GM18907 (cell line): ENCODE results near the gene SPDEF.

ENCODE experiments used
- ATAC-seq: cut with Tn5 transposase; IDR thresholded peaks from one replicate; pipeline ENCODE4 v1.9.1; 2021; ENCODE audit warnings: mild to moderate bottlenecking, moderate library complexity; ENCODE audit not compliant: unreplicated experiment

The SPDEF gene

DNA sequence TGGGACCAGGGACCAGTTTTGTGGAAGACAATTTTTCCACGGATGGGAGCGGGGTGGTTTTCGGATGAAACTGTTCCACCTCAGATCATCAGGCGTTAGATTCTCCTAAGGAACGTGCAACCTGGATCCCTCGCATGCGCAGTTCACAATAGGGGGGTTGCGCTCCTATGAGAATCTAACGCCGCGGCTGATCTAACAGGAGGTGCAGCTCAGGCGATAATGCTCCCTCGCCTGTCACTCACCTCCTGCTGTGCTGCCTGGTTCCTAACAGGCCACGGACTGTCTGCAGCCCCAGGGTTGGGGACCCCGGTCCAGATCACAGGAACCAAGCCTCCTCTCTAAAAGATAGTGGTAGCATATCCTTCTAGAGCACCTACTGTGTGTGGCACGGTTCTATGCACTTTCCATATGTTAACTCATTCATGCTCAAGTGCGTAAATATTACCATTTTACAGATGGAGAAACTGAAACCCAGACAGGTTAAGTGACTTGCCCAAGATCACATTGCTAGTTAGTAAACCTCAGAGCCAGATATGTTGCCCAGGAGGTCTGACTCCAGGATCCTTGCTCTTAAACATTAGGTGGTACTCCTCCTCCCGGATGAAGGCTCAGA lies 25.3 kb downstream of the SPDEF start:
- ATAC-seq = no peak

DNA sequence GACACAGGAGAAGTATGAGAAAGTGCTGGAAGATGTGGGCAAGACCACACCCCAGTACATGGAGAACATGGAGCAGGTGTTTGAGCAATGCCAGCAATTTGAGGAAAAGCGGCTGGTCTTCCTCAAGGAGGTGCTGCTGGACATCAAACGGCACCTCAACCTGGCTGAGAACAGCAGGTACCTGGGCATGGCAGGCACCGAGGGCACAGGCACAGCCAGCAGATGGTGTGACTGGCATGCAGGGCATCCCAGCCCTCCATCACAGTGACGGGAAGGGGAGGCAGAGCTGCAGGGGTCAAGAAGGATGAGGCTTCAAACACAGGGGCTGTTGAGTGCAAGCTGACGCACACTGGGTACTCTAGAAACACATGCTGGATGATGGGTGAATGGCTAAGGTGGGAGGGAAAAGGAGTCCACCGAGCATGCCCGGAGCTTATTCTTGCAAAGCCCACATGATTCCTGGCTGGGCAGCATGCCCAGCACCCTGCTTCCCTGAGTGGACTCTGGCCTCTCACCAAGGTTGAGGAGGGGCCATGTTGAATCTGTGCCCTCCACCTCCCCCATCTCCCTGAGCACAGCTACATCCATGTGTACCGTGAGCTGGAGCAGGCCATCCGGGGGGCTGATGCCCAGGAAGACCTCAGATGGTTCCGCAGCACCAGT lies 26.3 kb downstream of the SPDEF start:
- ATAC-seq = no peak

DNA sequence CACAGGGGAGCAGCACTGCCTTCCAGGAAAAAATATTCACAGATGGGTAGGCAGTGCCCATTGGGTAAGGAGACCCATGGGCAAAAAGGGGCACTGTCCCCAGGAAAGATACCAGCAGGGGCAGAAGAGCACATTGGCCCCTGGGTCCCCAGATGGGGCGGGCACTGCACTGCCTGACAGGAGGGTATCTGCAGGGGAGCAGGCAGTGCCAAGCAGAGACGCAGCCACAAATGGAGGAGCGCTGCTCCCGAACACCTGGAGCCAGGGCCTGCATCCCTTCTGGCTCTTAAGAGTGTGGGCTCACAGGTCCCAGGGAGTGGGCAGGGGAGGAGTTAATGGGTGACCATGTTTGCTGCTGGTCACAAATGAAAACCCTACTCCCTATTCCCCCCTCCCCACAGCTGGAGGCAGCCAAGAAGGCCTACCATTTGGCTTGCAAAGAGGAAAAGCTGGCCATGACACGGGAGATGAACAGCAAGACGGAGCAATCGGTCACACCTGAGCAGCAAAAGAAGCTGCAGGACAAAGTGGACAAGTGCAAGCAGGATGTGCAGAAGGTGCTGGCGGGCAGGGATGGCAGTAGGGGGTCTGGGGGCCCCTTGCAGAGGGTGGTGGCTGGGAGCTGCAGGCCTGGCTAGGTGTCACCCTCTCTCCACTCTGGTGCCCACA lies 27.0 kb downstream of the SPDEF start:
- ATAC-seq = no peak

DNA sequence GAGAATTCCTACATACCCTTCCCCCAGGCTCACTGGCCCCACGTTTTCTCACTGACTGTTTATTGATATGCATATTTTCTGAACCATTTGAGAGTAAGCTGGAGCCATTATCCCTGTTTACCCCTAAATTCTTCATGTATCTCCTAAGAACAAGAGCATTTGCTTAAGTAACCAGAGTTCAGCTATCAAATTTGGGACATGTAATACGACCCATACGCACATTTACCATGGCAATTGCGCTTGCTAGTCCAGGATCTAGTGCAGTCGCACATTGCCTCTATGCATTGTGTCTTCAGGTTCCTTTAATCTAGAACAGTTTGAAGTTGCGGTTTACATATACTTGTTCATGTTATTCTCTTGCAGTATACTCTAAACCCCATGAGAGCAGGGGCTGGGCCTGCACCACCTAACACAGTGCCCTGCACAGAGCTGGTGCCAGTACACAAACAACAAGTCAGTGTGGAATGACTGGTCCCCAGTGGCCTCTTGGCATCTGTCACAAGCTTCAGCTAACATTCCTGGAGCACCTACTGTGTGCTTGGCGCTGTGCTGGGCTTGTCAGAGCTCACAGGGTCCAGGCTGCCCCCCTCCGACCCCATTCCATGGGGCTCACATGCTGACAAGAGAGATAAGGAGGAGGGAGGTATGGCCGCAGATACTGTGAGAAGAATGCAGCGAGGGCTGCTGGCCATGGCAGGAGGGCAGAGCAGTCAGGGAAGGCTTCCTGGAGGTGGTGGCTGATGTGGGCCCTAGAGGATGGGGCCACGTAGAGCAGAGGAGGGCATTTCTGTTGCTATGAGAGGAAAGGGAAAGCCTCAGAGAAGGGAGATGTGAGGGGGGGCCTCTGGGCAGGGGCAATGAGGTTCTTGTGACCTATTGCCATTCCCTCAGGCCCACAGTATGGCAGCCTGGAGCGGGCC lies 28.1 kb downstream of the SPDEF start:
- ATAC-seq = no peak

DNA sequence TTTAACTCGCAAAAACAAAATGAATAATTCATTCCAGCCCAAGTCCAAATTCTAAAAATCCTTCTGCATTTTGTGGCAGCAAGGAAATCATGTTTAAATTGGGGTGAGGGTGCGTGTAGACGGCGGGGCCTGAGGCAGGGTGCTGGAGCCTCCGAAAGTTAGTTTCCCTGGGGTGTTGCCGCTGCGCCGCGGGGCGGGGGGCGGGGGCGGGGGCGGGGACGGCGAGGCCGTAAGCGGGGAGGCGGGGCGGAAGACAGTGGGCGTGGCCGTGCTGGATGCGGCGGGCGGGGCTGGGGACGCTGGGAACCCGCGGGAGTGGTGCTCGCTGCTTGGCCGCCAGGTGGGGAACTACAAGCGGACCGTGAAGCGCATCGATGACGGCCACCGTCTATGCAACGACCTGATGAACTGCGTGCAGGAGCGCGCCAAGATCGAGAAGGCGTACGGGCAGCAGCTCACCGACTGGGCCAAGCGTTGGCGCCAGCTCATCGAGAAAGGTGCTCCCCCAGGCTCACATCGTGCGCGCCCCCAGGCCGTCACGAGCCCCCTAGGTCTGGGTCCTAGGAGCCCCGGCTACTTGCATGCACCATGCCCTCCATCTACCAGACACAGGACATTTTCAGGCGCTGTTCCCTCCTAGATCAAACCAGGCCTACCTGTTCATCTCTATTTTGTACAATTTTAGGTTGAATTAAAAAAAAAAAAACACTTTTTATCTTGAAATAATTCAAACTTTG lies 29.0 kb downstream of the SPDEF start:
- peak; percentile 76 for ATAC-seq

DNA sequence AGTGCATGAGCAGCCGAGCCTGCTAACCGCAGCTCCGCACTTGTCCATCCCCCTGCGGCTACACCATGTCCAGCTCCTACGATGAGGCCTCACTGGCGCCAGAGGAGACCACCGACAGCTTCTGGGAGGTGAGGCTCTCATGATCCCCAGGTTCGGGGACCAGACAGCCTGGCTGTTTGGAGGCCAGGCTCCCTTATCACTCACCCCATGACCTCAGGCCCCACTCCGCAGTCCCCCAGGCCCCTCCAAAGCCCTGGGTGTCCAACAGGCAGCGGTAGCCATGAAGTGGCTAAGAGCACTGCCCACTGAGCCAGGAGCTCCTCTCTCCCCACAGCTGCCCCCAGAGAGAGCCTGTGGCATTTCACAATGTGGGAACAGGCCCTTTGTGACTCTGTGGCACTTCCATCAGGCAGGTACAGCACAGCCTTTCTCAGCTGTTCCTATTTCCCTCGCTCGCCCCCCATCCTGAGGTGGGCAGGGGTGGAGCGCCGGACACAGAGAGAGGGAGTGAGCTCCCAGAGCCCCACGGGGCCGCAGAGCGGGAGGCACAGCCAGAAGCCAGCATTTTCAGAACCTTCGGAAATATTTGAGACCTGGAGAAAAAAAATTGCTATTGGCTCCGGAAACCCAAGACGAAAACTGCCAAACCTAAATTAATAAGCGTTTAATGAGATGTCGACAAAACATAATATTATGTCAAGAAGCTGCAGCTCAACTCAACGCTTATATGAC lies 29.7 kb downstream of the SPDEF start:
- ATAC-seq = no peak

DNA sequence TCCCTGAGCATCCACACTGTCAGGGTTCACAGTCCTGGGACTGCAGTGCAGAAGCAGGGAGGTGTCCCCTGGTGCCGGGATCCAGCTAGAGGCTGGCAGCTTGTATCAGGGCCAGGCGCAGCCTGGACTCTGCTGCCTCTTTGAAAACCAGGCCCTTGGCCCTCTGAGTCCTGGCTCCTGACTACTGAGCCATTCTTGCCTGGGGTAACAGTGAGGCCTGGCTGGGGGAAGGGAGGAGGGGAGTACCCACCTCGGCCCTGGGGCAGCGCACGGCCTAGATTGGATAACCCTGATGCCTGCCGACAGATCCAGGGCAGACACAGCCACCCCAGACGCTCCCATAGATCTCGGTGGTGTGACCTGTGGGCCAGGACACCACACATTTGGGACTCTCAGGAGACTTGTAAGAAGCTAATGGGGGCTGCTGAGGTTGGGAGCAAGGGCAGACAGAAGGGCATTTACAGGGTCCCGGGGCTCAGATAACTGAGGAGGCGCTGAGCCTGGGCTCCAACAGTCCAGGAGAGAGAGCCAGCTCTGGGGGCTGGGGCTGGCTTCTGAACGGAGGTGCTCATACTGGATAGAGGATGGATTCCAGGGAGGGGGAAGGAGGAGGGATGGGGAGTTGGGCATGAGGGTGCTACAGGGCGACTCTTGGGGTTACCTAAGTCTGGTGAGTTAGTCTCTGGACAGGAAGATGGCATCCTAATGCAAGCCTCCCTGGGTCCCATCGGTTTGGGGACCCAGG lies 30.5 kb downstream of the SPDEF start:
- no peak for ATAC-seq

DNA sequence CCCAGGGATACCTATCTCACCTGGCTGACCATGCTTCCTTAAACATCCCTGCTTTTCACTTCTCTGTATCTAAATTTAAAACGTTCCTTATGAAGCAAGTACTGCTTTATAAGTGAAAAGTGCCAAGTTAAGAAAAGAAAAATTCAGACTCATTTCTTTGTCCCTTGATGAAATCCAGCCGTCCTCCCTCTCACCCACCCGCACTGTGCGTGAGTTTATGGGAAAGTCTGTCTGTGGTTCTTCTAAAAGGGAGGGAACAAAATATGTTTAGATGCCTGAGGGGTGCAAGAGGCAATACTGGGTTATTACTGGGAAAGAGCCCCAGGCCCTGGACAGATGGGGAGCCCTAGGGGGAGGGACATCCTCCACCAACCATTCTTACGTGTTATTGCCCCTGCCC lies 31.2 kb downstream of the SPDEF start:
- no peak for ATAC-seq

DNA sequence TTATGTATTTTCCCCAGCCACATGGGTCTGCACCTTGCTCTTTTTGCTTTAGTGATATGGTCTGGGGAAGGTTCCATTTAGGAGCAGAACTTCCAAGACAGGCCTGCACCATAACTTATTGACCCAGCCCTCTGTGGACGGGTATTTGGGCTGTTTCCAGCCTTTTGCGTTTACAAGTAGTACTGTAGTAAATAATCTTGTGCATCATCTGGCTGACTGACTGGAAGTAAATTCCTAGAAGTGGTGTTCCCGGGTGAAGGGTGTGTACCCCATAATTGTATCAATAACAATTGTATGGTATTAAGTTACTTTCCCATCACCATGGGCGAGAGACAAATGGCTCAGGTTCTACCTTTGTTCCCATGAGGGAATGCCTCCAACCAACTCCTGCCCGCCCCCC lies 31.6 kb downstream of the SPDEF start:
- ATAC-seq = no peak

DNA sequence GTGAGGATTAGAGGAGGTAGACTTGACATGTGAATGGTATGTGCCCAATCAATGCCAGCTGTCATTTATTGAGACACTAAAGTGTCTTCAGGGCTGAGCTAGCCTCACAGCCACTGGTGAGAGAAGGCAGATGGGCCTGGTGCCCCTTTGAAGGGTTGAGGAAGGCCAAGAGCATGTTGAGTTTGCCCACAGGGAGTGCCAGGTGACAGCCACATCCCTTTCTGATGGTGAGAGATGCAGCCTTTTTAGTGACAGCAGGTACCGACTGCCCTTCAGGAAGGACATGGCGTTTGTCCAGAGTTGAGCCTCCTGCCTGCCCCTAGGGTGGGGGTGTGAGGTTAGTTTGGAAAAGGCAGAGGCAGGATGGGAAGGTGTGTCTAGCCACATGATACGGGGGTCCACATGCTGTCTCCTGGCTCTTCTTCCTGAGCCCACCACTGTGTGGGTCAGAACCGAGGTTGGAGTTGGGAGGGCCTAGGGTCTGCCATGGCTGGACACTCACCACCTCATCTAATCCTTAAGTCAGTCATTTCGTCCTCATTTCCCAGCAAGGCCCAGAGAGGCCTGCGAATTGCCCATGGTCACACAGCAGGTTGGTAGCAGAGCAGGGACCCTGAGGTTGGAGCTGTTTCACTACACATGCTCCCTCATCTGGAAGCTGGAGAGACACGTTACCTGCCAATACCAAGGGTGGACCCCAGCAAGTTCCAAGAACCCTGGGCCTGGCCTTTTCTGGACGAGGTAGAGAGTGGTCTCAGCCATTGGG lies 32.5 kb downstream of the SPDEF start:
- no peak for ATAC-seq

DNA sequence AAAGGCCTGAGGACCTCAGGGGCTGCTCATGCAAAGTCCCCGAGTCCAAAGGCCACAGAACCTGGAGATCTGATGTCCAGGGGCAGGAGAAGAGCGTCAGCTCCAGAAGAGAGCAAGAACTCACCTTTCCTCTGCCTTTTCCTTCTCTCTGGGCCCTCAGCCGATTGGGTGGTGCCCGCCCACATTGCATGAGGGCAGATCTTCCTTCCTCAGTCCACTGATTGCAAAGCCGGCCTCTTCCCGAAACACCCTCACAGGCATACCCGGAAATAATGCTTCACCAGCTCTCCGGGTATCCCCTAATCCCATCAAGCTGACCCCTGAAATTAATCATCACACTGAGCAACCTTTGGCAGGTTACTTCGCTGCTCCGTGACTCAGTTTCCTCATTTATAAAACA lies 33.4 kb downstream of the SPDEF start:
- no peak for ATAC-seq

DNA sequence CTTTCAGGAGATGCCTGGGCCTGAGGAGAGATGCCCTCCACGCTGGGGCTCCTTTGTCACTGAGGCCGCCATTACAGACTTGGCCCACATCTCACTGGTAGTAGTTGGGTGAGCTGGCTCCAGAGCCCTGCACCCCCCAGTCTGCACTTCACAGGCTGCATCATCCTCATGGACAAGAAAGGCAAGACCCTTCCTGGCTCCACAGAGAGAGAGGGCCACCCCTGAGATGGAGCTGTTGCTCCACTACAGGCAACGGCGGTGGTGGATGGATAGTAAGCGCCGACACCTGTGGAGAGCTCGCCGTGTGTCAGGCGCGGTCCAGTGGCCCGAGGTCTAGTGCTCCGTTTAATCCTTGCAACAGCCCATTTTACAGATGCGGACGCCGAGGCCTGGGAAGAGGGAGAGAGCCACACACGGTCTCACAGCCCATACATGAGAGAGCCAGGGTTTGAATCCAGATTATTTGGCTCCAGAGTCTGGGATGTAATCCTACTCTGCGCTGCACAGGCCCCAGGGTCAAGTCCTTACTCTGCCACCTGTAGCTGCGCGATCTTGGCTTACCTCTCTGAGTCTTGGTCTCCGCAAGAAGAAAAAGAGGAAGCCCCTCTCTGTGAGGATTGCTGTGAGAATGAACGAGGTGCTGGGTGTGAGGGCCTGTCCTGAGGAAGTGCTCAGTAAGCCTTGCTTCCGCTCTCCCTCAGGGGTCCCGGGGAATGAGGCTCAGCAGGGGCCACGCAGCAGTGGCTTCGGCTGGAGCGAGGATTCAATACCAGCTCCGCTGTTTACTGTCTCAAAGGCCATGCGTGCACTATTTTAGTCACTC lies 34.5 kb downstream of the SPDEF start:
- ATAC-seq = no peak

DNA sequence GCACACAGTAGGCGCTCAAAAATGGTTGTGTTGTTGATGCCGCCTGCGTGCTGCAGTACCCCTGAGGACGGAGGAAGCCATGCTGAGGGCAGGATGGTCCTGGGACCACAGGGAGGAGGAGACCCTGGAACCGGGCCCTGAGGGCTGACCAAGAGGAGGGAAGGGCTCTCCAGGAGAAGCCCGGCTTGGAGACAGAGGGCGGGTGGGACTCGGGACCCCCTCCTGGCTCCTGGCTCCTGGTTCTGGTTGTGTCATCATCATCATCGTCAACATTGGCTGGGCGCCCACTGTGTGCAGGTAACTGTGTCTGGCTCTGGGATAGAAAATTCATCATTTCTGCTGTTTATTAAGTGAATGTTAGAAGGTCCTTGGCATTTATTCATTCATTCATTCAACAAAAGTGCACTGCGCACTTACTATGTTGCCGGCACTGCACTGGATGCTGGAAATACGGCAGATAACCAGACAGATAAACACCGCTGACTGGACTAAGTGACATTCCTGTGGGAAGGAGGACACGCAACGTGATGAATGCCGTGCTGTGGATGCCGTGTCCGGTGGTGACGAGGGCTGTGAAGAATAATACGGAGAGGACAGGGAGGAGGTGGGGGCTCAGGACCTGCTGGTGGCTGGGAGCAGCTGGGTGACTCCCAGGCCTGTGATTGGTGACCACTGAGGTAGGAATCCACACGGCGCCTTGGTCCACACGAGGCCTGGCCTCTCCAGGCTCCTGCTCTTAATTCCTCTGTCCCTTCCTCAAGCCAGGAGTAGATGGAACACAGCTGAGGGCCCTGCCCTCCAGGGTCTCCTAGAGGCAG lies 35.3 kb downstream of the SPDEF start:
- no peak for ATAC-seq

DNA sequence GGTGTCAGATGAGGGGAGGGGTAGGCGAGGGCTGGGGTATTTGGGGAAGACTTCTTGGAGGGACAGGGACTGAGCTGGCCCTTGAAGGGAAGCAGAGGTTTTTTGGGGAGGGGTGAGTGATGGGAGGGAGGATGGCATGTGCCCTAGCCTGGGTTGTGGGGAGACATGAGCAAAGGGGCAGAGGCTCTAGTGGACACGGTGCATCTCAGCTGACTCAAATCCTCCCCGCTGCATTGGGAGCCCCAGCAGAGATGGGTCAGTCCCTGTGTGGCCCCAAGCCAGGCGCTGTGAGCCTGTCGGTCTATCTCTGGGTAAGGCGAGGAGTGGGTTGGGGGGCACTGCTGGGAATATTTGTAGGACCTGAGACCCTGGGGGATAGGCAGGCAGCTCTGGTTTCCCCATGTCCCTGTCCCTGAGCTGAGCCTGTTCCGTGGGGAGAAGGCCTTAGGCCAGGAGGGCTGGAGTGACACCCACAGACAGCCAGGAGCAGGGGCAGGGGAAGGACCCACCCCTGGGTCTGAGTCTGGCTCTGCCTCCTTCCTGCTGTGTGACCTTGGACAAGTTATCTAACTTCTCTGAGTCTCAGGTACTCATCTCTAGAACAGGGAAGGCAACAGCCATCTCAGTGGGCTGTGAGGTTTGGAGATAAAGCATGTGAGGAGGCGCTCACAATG lies 36.0 kb downstream of the SPDEF start:
- no peak for ATAC-seq

DNA sequence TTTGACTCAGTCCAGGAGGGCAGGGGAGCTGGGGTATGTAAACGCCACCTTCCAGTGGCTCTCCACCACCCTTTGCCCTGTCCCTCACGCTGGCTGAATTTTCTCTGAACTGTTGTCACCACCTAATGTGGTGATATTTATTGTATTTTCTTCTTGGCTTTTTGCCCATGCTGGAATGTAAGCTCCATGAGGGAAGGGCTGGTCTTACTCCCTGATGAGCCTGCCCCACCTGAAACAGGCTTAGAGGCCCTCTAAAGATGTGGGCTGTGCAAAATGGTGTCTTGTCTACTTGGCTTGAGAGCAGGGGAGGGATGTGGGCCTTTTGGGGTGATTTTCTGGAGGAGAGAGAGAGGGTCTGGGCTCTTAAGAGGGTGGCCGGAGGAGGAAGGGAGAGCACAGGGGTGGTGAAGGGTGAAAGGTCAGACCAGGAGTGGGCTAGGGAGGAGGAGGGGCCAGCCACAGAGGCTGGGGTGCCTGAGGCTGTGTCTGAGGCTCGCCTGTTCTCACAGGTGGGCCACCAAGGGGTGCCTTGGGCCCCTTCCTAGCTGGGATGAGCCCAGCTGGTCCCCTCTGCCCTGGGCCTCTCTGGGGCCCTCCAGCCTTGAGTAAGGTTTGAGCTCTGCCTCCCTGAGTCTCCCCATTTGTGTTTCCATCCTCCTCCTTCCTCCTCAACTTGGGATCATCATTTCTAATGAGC lies 37.3 kb downstream of the SPDEF start:
- no peak for ATAC-seq

DNA sequence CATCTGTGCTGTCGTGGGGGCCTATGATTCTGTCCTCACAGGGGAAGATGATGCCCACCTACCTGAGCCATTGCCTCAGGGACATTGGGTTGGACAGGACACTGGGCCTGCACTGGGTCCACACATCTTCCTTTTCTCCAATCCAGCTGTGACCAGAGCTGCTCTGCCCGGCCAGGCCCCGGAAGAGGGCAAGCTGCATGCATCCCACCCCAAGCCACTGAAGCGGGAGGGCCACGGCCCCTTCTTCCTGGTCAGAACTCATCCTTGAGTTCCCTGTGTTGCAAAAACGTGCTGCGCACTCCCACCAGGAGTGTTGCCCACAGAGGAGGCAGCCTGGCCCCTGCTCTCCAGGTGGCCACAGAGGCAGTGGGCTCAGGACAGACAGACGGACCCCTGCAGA lies 38.2 kb downstream of the SPDEF start:
- ATAC-seq = no peak
